GM19035 (cell line): ENCODE results near the gene SKI.

Source experiments
- ATAC-seq: cut with Tn5 transposase; IDR thresholded peaks from one replicate; pipeline ENCODE4 v1.9.1; 2021; ENCODE audit not compliant: unreplicated experiment

Gene SKI

GRCh38 chr1:2209400-2210083 lies 18.6 kb upstream of the SKI start:
- ATAC-seq = no peak

GRCh38 chr1:2210084-2210653 lies 17.9 kb upstream of the SKI start:
- no peak for ATAC-seq

- no peak for ATAC-seq
These were observed 17.3 kb upstream of the SKI start for GRCh38 chr1:2210786-2211185.

- no peak for ATAC-seq
These were observed 15.9 kb upstream of the SKI start for GRCh38 chr1:2212274-2212531.

GRCh38 chr1:2212532-2213491 lies 15.3 kb upstream of the SKI start:
- ATAC-seq = no peak

GRCh38 chr1:2213576-2214505 lies 14.3 kb upstream of the SKI start:
- no peak for ATAC-seq

- ATAC-seq = no peak
These were observed 13.4 kb upstream of the SKI start for GRCh38 chr1:2214541-2215241.

- no peak for ATAC-seq
These were observed 12.8 kb upstream of the SKI start for GRCh38 chr1:2215329-2215728.

- no peak for ATAC-seq
These were observed 12.0 kb upstream of the SKI start for GRCh38 chr1:2215909-2216766.

- ATAC-seq = no peak
These were observed 11.4 kb upstream of the SKI start for GRCh38 chr1:2216767-2217058.

GRCh38 chr1:2221271-2221670 lies 6.8 kb upstream of the SKI start:
- no peak for ATAC-seq

GRCh38 chr1:2224170-2224584 lies 3.9 kb upstream of the SKI start:
- no peak for ATAC-seq

- ATAC-seq = no peak
These were observed 3.3 kb upstream of the SKI start for GRCh38 chr1:2224631-2225428.

- ATAC-seq = peak; percentile 10
These were observed 1.4 kb upstream of the SKI start for GRCh38 chr1:2226525-2227345.

- peak; percentile 88 for ATAC-seq
These were observed 568 bp upstream of the SKI start for GRCh38 chr1:2227346-2228156.

- no peak for ATAC-seq
These were observed 546 bp downstream of the SKI start for GRCh38 chr1:2228694-2229036.
